ENCODE data around the gene ESF1.
"Not testable (repeated sequence)": the region's sequence is repeated elsewhere in the genome, so short reads cannot be mapped to it uniquely, and the experiment has no call there.

ESF1 gene

DNA sequence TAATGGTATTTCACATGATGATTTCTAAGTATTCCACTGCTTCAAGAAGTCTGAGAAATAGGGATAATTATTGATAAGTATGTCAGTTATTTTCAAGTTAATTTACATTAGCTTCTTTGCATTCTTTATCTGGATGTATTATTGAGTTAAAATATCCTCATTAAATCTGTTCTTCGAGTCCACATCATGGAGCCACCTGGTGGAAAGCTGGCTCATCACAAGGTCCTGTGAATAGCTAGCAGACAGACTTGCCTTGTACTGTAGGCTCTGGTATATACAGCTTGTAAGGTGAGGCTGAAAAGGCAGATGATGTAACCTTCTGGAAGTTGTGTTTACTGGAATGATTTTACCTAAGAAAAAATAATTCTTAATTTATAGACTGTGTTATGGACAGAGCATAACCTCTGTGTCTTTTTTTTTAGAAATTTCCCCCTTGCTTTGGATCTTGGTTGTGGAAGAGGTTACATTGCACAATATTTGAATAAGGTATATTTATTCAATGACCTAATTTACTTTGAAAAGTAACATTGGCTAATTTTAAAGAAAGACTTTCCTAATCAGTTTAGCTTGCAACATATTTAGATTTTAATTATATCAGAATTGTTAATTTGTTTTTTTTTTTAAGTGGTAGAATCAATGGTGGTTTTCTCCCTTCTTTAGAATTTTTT is 3.6 kb upstream of the ESF1 start:
- DNase-seq (ENCODE audit: extremely low read depth in 1 of 2, low read depth in 1 of 2) = no peak

DNA sequence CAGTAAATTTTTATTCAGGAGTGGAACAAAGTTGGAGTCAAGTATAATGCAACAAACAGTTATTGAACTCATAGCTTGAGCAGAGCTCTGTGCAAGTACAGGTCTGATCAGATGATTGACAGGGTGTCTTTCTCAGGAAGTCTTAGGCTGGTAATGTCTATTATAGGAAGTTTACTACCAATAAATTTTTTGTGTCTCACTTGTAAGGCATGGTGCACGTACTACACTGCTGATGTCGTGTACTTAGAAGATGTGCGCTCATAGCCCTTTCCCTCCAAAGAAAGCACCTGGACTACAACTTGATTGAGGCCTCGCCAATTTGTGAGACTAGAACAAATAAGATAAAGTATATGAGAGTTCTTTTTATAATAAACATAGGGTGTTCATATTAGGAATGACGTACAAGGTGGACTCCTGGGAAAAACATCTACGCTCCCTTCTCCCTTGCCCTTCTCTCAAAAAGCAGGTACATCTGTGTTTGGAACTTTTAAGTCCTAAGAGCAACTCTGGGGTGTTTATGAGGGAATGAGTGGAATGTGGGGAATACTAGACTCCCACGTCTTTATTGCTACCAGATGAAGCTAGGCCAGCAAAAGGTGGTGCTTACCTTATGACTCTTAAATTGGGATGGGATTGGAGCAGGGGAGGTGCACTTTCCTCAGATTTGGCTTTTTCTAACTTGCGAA is 1.6 kb upstream of the ESF1 start:
- DNase-seq (ENCODE audit: extremely low read depth in 1 of 2, low read depth in 1 of 2) = no peak

DNA sequence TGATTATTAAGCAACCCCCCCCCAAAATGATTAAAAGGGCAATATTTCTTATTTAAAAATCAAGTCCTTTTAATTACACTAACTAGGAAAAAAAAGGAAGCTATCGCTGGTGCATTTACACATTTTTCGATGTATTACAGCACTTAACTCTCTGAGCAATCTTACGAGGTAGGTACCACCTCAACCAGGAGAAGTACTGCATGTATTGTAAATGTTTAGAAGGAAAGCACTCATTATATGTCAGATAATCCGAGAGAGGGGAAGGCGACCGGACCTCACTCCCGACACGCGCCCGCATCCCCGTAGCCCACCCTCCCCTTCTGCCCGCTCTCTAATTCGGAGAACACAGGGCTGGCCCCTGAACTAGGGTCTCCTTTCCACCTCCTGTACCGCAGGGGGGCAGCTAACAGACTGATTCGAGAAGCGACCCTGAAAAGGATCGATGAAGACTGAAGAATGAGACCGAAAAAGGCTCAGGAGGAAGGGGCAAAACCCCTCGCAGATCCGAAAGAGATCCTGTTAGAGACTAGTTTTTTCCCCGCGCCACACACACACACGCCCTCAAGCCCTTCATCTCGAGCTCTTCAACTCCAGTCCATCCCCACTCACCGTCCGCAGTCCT is 337 bp downstream of the ESF1 start:
- DNase-seq (ENCODE audit: extremely low read depth in 1 of 2, low read depth in 1 of 2) = no peak

DNA sequence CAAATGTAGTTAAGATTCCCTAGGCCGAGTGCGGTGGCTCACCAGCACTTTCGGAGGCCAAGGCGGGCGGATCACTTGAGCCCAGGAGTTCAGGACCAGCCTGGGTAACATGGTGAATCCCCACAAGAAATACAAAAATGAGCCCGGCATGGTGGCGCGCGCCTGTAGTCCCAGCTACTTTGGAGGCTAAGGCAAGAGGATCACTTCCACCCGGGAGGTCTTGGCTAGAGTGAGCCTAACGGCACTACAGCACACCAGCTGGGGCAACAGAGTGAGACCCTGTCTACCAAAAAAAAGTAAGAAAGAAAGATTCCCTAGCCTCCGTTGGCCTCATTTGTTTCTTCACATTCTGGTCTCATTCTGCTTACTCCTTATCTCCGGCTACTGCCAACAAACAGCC is 1.2 kb downstream of the ESF1 start:
- DNase-seq (ENCODE audit: extremely low read depth in 1 of 2, low read depth in 1 of 2) = no peak

DNA sequence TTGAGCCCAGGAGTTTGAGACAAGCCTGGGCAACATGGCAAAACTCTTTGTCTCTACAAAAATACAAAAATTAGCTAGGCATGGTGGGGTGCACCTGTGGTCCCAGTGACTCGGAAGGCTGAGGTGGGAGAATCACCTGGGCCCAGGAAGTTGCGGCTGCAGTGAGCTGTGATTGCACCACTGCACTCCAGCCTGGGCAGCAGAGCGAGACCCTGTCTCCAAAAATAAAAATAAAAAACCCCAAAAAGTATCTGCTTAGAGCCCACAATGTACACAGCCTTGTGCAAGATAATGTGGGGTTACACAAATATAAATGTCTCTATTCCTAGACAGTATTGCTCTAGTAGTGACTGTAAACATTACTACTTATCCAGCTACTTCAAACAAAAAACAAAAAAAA is 5.9 kb downstream of the ESF1 start:
- no peak for DNase-seq (ENCODE audit: extremely low read depth in 1 of 2, low read depth in 1 of 2)

DNA sequence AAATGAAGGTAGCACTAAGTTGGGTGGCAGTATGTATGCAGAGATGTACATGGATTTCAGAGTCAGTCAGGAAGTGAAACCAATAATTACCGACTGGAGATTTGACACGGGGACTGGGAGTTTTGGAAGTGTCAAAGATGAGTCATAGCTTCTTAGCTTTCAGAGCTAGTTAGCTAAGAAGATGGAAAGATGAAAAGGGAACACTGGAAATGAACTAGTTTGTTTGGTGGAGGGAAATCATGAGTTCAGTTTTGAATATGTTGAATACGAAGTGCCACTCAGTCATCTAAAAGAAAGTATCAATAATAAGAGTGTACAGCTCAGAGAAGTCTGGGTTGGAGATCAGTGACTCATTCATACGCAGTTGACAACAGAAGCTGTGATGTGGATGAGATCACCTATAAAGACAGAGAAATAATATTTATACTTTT is 7.5 kb downstream of the ESF1 start:
- no peak for DNase-seq (ENCODE audit: extremely low read depth in 1 of 2, low read depth in 1 of 2)

DNA sequence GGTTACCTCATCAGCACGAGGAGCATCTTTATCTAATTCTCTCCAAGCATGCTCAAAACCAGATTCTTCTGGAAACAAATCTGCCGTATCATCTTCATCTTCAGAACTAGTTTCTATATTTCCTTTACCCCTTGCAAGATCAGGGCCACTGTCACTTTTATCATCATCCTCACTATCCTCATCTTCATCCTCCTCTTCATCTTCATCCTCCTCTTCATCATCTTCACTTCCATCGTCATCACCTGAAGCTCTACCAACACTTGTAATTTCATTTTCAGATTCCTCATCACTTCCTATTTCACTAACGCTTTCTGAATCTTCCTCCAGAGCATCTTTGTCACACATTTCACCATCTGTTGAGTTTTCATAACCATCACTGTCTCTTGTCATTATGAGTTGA is 8.9 kb downstream of the ESF1 start:
- no peak for DNase-seq (ENCODE audit: extremely low read depth in 1 of 2, low read depth in 1 of 2)

DNA sequence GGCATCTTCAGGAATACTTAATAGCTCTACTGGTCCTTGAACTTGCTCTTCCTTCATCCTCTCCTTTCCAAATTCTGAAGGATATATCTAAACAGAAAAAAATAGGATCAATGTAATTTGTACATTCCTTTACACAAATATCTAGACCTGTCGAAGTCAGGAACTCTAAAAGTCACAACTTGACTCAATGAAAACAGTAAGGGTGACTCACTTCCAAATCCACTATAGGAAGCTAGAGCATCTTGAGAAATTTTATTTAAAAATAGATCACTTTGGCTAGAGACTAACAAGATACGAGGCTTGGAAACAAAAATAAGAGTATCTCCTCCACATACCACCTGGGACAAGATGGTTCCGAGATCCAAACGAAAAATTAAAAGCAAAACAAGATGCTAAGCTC is 12.2 kb downstream of the ESF1 start:
- no peak for DNase-seq (ENCODE audit: extremely low read depth in 1 of 2, low read depth in 1 of 2)

DNA sequence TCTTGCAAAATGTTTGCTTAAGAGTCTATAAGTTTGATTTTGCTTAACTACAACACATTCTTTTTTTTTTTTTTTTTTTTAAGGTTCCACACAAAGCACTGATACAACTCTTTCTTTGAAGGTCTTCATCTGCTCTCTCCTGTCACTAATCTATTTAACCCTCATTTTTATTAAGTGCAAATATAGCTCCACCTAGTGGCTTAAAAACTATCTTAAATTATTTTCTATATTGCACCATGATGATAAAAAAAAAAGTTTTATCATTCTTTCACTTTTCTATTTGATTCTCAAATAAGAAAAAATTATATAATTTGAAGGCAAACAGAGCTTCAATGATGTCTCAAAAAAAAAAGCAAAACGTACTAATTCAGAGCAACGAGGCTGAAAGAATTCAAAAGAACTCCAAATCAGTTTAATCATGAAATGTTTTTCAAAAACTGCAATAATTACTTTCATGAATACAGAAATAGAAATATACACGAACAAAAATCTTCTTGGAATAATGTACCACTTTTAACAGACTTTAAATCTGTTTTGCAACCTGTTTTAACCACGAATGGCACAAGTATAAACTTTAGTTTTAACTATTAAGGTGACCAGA is 12.8 kb downstream of the ESF1 start:
- DNase-seq (ENCODE audit: extremely low read depth in 1 of 2, low read depth in 1 of 2) = no peak

DNA sequence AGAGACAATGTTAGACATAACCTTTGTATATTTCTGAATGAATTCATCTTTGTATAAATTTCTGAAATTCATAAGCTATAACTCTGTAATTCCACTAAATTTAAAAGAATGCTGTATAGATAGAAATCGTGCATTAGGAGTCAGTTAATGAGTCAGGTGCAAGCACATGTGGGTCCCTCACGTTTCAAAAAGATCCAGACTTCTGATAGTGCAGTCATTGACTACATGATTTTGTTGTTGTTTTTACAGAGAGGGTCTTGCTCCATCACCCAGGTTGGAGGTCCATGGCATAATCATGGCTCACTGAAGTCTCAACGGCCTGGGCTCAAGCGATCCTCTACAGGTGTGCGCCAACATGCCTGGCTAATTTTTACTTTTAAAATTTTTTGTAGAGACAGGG is 14.6 kb downstream of the ESF1 start:
- DNase-seq (ENCODE audit: extremely low read depth in 1 of 2, low read depth in 1 of 2) = no peak

DNA sequence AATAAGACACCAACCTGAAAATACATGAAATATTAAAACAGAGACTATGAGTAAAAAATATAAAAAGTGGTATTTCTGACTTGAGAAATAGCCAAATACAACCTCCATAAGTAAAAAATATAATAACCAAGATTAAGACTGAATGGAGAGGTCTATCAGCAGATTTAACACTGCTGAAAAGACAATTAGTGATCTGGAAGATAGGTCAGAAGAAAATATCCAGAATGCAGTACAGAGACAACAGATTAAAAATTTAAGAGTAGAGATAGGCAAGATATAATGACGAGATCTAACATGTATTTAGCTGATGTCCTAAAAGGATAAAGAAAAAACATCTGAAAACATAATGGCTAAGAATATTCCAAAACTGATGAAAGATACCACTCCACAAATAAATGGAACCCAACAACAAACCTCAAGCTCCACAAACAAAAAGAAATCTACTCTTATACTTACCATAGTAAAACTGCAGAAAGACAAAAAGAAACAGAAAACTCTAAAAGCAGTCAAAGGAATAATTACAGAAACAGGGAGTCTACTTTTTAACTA is 18.8 kb downstream of the ESF1 start:
- no peak for DNase-seq (ENCODE audit: extremely low read depth in 1 of 2, low read depth in 1 of 2)

DNA sequence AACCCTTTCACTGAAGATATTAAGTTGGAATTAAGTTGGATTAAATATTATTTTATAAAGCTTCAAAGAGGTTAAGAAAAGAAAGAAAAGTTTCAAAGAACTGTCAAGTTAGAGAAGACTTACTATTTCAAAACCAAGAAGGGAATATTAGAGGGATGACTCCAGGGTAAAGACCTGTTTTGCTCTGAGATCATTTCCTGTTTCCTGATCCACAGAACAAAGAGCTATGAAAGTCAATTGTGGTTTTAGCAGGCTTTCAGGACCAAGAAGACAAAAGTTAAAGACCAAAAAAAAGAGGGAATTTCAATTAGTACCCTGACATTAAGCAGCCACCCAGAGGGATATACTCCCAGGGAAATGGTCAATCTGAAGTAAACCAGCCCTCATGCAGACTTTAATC is 19.4 kb downstream of the ESF1 start:
- no peak for DNase-seq (ENCODE audit: extremely low read depth in 1 of 2, low read depth in 1 of 2)

DNA sequence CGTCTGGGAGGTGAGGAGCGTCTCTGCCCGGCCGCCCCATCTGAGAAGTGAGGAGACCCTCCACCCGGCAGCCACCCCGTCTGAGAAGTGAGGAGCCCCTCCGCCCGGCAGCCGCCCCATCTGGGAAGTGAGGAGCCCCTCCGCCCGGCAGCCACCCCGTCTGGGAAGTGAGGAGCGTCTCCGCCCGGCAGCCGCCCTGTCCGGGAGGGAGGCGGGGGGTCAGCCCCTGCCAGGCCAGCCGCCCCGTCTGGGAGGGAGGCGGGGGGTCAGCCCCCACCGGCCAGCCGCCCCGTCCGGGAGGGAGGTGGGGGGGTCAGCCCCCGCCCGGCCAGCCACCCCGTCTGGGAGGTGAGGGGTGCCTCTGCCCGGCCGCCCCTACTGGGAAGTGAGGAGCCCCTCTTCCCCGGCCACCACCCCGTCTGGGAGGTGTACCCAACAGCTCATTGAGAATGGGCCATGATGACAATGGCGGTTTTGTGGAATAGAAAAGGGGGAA is 24.2 kb downstream of the ESF1 start:
- DNase-seq (ENCODE audit: extremely low read depth in 1 of 2, low read depth in 1 of 2) = not testable (repeated sequence)

DNA sequence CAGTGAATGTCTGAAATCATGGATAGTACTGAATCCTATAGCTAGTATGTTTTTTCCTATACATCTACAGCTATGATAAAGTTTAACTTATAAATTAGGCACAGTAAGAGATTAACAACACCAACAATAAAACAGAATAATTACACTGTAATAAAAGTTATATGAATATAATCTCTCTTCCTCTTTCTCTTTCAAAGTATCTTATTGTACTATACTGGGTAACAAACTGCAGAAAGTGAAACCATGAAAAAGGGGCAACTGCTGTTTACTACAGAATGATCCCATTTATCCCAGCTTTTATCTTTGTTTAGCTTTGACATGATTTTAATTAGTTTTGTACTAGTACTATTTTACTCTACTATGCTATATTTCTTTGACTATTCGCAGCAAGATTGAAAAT is 25.8 kb downstream of the ESF1 start:
- no peak for DNase-seq (ENCODE audit: extremely low read depth in 1 of 2, low read depth in 1 of 2)

DNA sequence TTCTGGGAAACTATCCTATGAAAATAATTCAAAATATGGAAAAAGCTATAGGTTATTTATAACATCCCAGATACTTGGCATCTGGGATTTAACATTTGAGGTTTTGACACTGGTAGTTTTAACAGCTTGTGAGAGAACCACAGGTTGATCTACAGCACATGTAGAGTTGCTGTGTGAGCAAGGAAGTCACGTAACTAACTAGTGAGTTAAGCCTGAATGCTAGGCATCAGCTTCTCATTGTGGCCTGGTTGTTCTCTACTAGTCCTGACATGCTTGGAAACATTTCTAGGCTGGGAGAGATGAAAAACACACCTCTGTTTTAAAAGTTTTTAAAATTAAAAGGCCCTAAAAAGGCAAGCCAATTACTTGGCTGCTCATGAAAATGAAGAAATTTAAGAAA is 28.2 kb downstream of the ESF1 start:
- no peak for DNase-seq (ENCODE audit: extremely low read depth in 1 of 2, low read depth in 1 of 2)

DNA sequence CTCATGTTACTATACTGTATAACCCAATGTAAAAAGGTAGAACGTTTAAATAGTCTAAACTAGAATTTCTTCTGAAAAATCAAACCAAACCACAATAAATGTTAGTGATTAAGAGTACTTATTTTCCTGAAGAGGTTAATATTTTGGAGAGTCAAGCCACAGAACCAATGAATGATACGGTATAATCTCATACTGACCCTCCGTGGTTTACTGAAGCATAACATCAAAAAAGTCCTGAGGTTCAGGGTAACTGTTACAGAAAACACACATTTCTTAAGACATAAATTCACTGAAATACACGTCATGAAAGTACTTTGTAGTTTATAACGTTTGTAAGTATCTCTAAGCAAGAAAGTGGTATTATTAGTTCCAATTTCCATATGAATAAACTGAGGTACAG is 28.9 kb downstream of the ESF1 start:
- DNase-seq (ENCODE audit: extremely low read depth in 1 of 2, low read depth in 1 of 2) = no peak

DNA sequence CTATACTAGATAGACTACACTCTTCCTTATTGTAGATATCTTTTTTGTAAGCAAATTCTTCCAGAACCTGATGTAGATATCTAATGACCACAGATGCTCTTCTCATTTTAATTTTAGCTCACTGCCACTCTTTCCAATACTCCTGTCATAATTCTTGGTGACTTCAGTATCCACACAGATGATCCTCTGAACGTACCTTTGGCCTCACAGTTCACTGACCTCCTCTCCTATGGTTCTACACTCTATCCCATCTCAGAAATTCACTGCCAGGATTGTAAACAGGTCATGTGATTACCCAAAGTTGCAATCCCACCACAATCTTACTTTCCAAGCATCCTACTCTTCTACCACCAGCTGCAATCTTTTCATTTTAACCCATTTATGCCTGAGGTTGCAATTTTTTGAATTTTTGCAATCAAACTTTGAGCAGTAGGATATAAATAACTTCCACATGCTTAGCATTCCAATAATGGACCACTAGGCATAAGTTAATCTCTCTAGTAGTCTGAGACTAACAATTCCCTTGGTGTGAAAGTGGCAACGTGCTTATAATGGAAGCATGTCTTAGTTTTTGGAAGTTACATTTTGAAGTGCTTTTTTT is 31.2 kb downstream of the ESF1 start:
- DNase-seq (ENCODE audit: extremely low read depth in 1 of 2, low read depth in 1 of 2) = no peak

DNA sequence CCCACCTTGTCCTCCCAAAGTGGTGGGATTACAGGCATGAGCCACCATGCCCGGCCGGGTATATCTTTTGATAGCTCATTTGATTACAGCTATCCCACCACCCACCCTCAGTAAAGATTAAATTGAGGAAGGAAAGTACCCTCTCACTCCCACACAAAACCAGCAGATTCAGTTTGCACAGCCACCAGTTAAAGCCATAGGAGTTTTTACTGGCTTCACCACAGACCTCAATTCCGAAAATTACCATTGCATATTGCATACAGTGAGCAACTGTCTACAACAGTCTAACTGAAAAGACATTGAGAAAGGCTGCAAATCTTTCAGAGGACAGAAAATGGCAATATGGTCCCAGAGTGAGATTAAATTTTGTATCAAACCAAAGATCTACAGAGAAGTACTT is 34.9 kb downstream of the ESF1 start:
- no peak for DNase-seq (ENCODE audit: extremely low read depth in 1 of 2, low read depth in 1 of 2)

DNA sequence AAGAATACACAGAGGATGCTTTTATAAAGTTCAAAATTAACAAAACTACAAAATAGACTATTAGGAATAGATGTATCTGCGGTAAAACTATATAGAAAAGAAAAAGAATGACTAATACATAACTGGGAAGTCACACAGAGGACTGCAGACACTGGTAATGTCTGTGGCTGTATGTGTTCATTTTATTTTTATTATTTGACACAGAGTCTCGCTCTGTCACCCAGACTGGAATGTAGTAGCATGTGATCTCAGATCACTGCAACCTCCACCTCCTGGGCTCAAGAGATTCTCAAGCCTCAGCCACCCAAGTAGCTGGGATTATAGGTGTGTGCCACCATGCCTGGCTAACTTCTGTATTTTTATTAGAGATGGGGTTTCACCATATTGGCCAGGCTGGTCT is 38.9 kb downstream of the ESF1 start:
- DNase-seq (ENCODE audit: extremely low read depth in 1 of 2, low read depth in 1 of 2) = no peak

DNA sequence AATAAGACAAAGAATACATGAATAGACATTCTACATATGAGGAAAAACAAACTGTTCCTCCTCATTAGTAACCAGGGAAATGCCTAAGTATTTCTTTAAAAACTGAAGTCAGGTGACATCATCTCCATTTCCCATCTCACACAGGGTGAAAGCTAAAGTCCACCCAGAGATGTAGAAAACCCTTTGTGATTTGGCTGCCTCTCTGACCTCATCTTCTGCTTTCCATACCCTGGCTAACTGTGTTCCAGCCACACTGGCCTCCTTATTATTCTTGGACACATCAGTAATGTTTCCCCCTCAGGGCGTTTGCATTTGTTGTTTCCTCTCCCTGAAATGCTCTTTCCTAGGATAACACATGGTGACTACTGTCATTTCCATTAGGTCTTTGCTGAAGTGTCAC is 40.4 kb downstream of the ESF1 start:
- no peak for DNase-seq (ENCODE audit: extremely low read depth in 1 of 2, low read depth in 1 of 2)

DNA sequence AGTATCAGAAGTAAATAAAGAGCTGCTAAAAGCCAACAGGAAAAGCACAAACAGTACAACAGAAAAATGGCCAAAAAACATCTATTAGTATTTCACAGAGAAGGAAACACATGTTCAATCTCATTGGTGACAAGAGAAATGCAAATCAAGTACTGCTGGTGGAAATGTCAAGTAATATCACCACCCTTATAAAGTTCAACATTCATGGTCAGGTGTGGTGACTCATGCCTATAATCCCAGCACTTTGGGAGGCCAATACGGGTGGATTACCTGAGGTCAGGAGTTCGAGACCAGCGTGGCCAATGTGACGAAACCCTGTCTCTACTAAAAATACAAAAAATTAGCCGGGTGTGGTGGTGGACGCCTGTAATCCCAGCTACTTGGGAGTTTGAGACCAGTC is 42.8 kb downstream of the ESF1 start:
- no peak for DNase-seq (ENCODE audit: extremely low read depth in 1 of 2, low read depth in 1 of 2)
